Thoracic aorta (tissue), 2 donors: ENCODE data around the gene AKAP6. TPM values are rescaled to one million over a fixed set of nuclear protein-coding genes. Genes with fewer than 3 reads are reported as not detected.

Experiments
- ATAC-seq: fragments of 150-250 bp; one replicate; pipeline ENCODE4 v1.8.0; 2017; ENCODE audit warnings: low read depth; ENCODE audit not compliant: insufficient number of reproducible peaks, low FRiP score
- DNase-seq: peaks from one replicate; pipeline ENCODE4 v3.0.0-alpha.2; 2020; ENCODE audit warnings: low spot score
- H3K27ac ChIP-seq, 2 donors: fragments of 200-600 bp; sonication (generic); 1 replicate in 1 of 2; 2 replicates in 1 of 2; pipeline ENCODE4 v1.5.1; 2016; ENCODE audit warnings: mild to moderate bottlenecking in 2 of 2, moderate library complexity in 2 of 2
- H3K27me3 ChIP-seq: fragments of 200-600 bp; sonication (generic); replicated peaks from 2 replicates; pipeline ENCODE4 v1.6.0; 2016; ENCODE audit warnings: mild to moderate bottlenecking; ENCODE audit not compliant: insufficient read depth
- H3K36me3 ChIP-seq: fragments of 200-600 bp; sonication (generic); one replicate; pipeline ENCODE4 v1.5.1; 2016
- H3K4me1 ChIP-seq, 2 donors: fragments of 200-600 bp; sonication (generic); 1 replicate in 1 of 2; 2 replicates in 1 of 2; pipeline versions ENCODE4 v1.5.1 to v1.6.0; 2016; ENCODE audit warnings: low read depth in 2 of 2, mild to moderate bottlenecking in 1 of 2; ENCODE audit not compliant: control insufficient read depth in 1 of 2
- H3K4me3 ChIP-seq: fragments of 200-600 bp; sonication (generic); 2 replicates; pipeline ENCODE4 v1.5.1; 2016; ENCODE audit warnings: mild to moderate bottlenecking
- H3K9me3 ChIP-seq: fragments of 200-600 bp; sonication (generic); 2 replicates; pipeline ENCODE4 v1.5.1; 2016
- CTCF ChIP-seq: fragments of 200-600 bp; sonication (generic); IDR thresholded peaks from one replicate; pipeline ENCODE4 v1.5.1; 2019; ENCODE audit warnings: antibody characterized with exemption
- total RNA-seq, 2 donors: library from RNA; depleted of rRNA; stranded (reverse); fragments of >200 nt; gene quantifications; one replicate each; pipeline versions ENCODE4 v1.1.0 to v1.2.3, GENCODE V29; 2016

The AKAP6 gene
- total RNA-seq, 2 donors from 2014 or later: 78.9 to 104 TPM

- no peak overlapping the region for H3K4me3 ChIP-seq
- TF ChIP-seq CTCF: no peak
- no peak overlapping the region for H3K27ac ChIP-seq
- H3K36me3 ChIP-seq: no peaks in the 10 kb centered on the region
- H3K4me1 ChIP-seq: peaks cover 2 to 34% of the 10 kb centered on the region in 2 donors
- ATAC-seq: no peak
- no peak for DNase-seq
- H3K9me3 ChIP-seq: no peaks in the 10 kb centered on the region
- no peaks in the 10 kb centered on the region for H3K27me3 ChIP-seq
These were observed 391.8 kb downstream of the AKAP6 start for GRCh38 chr14:32720927-32721326.

GRCh38 chr14:32722631-32723183, 393.6 kb downstream of the AKAP6 start:
- DNase-seq (no peak), ATAC-seq (no peak)
- H3K27me3 ChIP-seq: no peaks in the 10 kb centered on the region
- no peak overlapping the region for H3K4me3 ChIP-seq
- no peak for TF ChIP-seq CTCF
- no peak overlapping the region for H3K27ac ChIP-seq
- H3K4me1 ChIP-seq: peaks cover 2 to 42% of the 10 kb centered on the region in 2 donors
- no peaks in the 10 kb centered on the region for H3K36me3 ChIP-seq
- no peaks in the 10 kb centered on the region for H3K9me3 ChIP-seq

GRCh38 chr14:32724867-32725471, 395.9 kb downstream of the AKAP6 start:
- DNase-seq (no peak), ATAC-seq (peak; percentile 51)
- no peaks in the 10 kb centered on the region for H3K36me3 ChIP-seq
- H3K4me1 ChIP-seq: peaks cover 2 to 41% of the 10 kb centered on the region in 2 donors
- TF ChIP-seq CTCF: no peak
- peak overlapping the region in 1 of 2 donors; percentile 35 for H3K27ac ChIP-seq
- H3K4me3 ChIP-seq: peak overlapping the region; percentile 58
- no peaks in the 10 kb centered on the region for H3K9me3 ChIP-seq
- H3K27me3 ChIP-seq: no peaks in the 10 kb centered on the region

- Histone ChIP-seq H3K27ac (no peak overlapping the region), H3K9me3 (no peaks in the 10 kb centered on the region), H3K4me1 (peaks cover 2 to 25% of the 10 kb centered on the region in 2 donors), H3K36me3 (no peaks in the 10 kb centered on the region), H3K4me3 (no peak overlapping the region), H3K27me3 (no peaks in the 10 kb centered on the region)
- no peak for TF ChIP-seq CTCF
- ATAC-seq: no peak
- DNase-seq: no peak
These were observed 397.4 kb downstream of the AKAP6 start for GRCh38 chr14:32726516-32726915.

- no peak overlapping the region for H3K4me3 ChIP-seq
- peaks cover 2 to 22% of the 10 kb centered on the region in 2 donors for H3K4me1 ChIP-seq
- no peaks in the 10 kb centered on the region for H3K27me3 ChIP-seq
- TF ChIP-seq CTCF: no peak
- ATAC-seq (no peak), DNase-seq (no peak)
- no peak overlapping the region for H3K27ac ChIP-seq
- no peaks in the 10 kb centered on the region for H3K9me3 ChIP-seq
- H3K36me3 ChIP-seq: no peaks in the 10 kb centered on the region
These were observed 398.7 kb downstream of the AKAP6 start for GRCh38 chr14:32727832-32728231.
